ENCODE data around the gene CPA1. TPM values are rescaled to one million over a fixed set of nuclear protein-coding genes. Genes with fewer than 3 reads are reported as not detected.
"Not testable (repeated sequence)": the region's sequence is repeated elsewhere in the genome, so short reads cannot be mapped to it uniquely, and the experiment has no call there.

The CPA1 gene
- total RNA-seq, 1 experiment from 2014 or later = not detected

GRCh38 chr7:130372402-130373165, 7.7 kb upstream of the CPA1 start:
- Histone ChIP-seq H3K79me2 (ENCODE audit: low read length) (no peaks in the 10 kb centered on the region), H4K20me1 (ENCODE audit: insufficient read depth, low read depth, low read length) (no peaks in the 10 kb centered on the region), H3K36me3 (ENCODE audit: insufficient read depth, low read length) (no peaks in the 10 kb centered on the region), H3K9ac (ENCODE audit: low read length) (no peak overlapping the region), H3K9me3 (ENCODE audit: low read length) (no peaks in the 10 kb centered on the region), H3K27ac (ENCODE audit: low read length) (no peak overlapping the region), H3K4me2 (ENCODE audit: low read depth, low read length, poor library complexity, severe bottlenecking) (no peak overlapping the region), H3K4me3 (ENCODE audit: low read length) (no peak overlapping the region), H2AFZ (ENCODE audit: low read length) (no peak overlapping the region), H3K9me2 (replicated peaks; ENCODE audit: insufficient read depth, low read length) (no peaks in the 10 kb centered on the region), H3K27me3 (ENCODE audit: low read length) (no peaks in the 10 kb centered on the region), H3K4me1 (ENCODE audit: low read length) (no peaks in the 10 kb centered on the region)
- no peak for DNase-seq

- Histone ChIP-seq H4K20me1 (ENCODE audit: insufficient read depth, low read depth, low read length) (no peaks in the 10 kb centered on the region), H3K27ac (ENCODE audit: low read length) (no peak overlapping the region), H3K36me3 (ENCODE audit: insufficient read depth, low read length) (no peaks in the 10 kb centered on the region), H3K79me2 (ENCODE audit: low read length) (no peaks in the 10 kb centered on the region), H3K9ac (ENCODE audit: low read length) (no peak overlapping the region), H3K9me2 (replicated peaks; ENCODE audit: insufficient read depth, low read length) (no peaks in the 10 kb centered on the region), H3K4me1 (ENCODE audit: low read length) (no peaks in the 10 kb centered on the region), H3K4me2 (ENCODE audit: low read depth, low read length, poor library complexity, severe bottlenecking) (no peak overlapping the region), H2AFZ (ENCODE audit: low read length) (no peak overlapping the region), H3K27me3 (ENCODE audit: low read length) (no peaks in the 10 kb centered on the region), H3K4me3 (ENCODE audit: low read length) (no peak overlapping the region), H3K9me3 (ENCODE audit: low read length) (no peaks in the 10 kb centered on the region)
- no peak for DNase-seq
These were observed 5.8 kb upstream of the CPA1 start for GRCh38 chr7:130374507-130374906.

GRCh38 chr7:130376461-130376860, 3.8 kb upstream of the CPA1 start:
- H3K9ac ChIP-seq (ENCODE audit: low read length); H3K4me3 ChIP-seq (ENCODE audit: low read length); H3K79me2 ChIP-seq (ENCODE audit: low read length); DNase-seq; H4K20me1 ChIP-seq (ENCODE audit: insufficient read depth, low read depth, low read length); H3K4me1 ChIP-seq (ENCODE audit: low read length); H3K4me2 ChIP-seq (ENCODE audit: low read depth, low read length, poor library complexity, severe bottlenecking); H3K36me3 ChIP-seq (ENCODE audit: insufficient read depth, low read length); H3K9me2 ChIP-seq (replicated peaks; ENCODE audit: insufficient read depth, low read length); H3K9me3 ChIP-seq (ENCODE audit: low read length); H2AFZ ChIP-seq (ENCODE audit: low read length); H3K27me3 ChIP-seq (ENCODE audit: low read length); H3K27ac ChIP-seq (ENCODE audit: low read length): not testable (repeated sequence)

GRCh38 chr7:130377178-130377577, 3.1 kb upstream of the CPA1 start:
- DNase-seq = no peak
- Histone ChIP-seq H4K20me1 (ENCODE audit: insufficient read depth, low read depth, low read length) (no peaks in the 10 kb centered on the region), H3K27ac (ENCODE audit: low read length) (no peak overlapping the region), H3K9ac (ENCODE audit: low read length) (no peak overlapping the region), H3K4me2 (ENCODE audit: low read depth, low read length, poor library complexity, severe bottlenecking) (no peak overlapping the region), H3K9me3 (ENCODE audit: low read length) (no peaks in the 10 kb centered on the region), H3K27me3 (ENCODE audit: low read length) (no peaks in the 10 kb centered on the region), H3K79me2 (ENCODE audit: low read length) (no peaks in the 10 kb centered on the region), H3K9me2 (replicated peaks; ENCODE audit: insufficient read depth, low read length) (no peaks in the 10 kb centered on the region), H2AFZ (ENCODE audit: low read length) (no peak overlapping the region), H3K4me1 (ENCODE audit: low read length) (no peaks in the 10 kb centered on the region), H3K4me3 (ENCODE audit: low read length) (no peak overlapping the region), H3K36me3 (ENCODE audit: insufficient read depth, low read length) (no peaks in the 10 kb centered on the region)

GRCh38 chr7:130379019-130379418, 1.3 kb upstream of the CPA1 start:
- Histone ChIP-seq H3K79me2 (ENCODE audit: low read length) (no peaks in the 10 kb centered on the region), H3K9ac (ENCODE audit: low read length) (no peak overlapping the region), H3K4me1 (ENCODE audit: low read length) (no peaks in the 10 kb centered on the region), H3K4me3 (ENCODE audit: low read length) (no peak overlapping the region), H3K27me3 (ENCODE audit: low read length) (no peaks in the 10 kb centered on the region), H3K36me3 (ENCODE audit: insufficient read depth, low read length) (no peaks in the 10 kb centered on the region), H3K4me2 (ENCODE audit: low read depth, low read length, poor library complexity, severe bottlenecking) (no peak overlapping the region), H3K9me3 (ENCODE audit: low read length) (no peaks in the 10 kb centered on the region), H4K20me1 (ENCODE audit: insufficient read depth, low read depth, low read length) (no peaks in the 10 kb centered on the region), H3K27ac (ENCODE audit: low read length) (no peak overlapping the region), H3K9me2 (replicated peaks; ENCODE audit: insufficient read depth, low read length) (no peaks in the 10 kb centered on the region), H2AFZ (ENCODE audit: low read length) (no peak overlapping the region)
- no peak for DNase-seq

- Histone ChIP-seq H3K27ac (ENCODE audit: low read length) (no peak overlapping the region), H3K4me2 (ENCODE audit: low read depth, low read length, poor library complexity, severe bottlenecking) (no peak overlapping the region), H3K36me3 (ENCODE audit: insufficient read depth, low read length) (no peaks in the 10 kb centered on the region), H4K20me1 (ENCODE audit: insufficient read depth, low read depth, low read length) (no peaks in the 10 kb centered on the region), H2AFZ (ENCODE audit: low read length) (no peak overlapping the region), H3K9me2 (replicated peaks; ENCODE audit: insufficient read depth, low read length) (no peaks in the 10 kb centered on the region), H3K27me3 (ENCODE audit: low read length) (no peaks in the 10 kb centered on the region), H3K9me3 (ENCODE audit: low read length) (no peaks in the 10 kb centered on the region), H3K4me1 (ENCODE audit: low read length) (no peaks in the 10 kb centered on the region), H3K4me3 (ENCODE audit: low read length) (no peak overlapping the region), H3K9ac (ENCODE audit: low read length) (no peak overlapping the region), H3K79me2 (ENCODE audit: low read length) (no peaks in the 10 kb centered on the region)
- DNase-seq = no peak
These were observed 768 bp upstream of the CPA1 start for GRCh38 chr7:130379532-130379920.

GRCh38 chr7:130380861-130381455, 664 bp downstream of the CPA1 start:
- Histone ChIP-seq H3K4me2 (ENCODE audit: low read depth, low read length, poor library complexity, severe bottlenecking) (no peak overlapping the region), H3K27me3 (ENCODE audit: low read length) (no peaks in the 10 kb centered on the region), H3K79me2 (ENCODE audit: low read length) (no peaks in the 10 kb centered on the region), H4K20me1 (ENCODE audit: insufficient read depth, low read depth, low read length) (no peaks in the 10 kb centered on the region), H3K9me3 (ENCODE audit: low read length) (no peaks in the 10 kb centered on the region), H2AFZ (ENCODE audit: low read length) (no peak overlapping the region), H3K27ac (ENCODE audit: low read length) (no peak overlapping the region), H3K9me2 (replicated peaks; ENCODE audit: insufficient read depth, low read length) (no peaks in the 10 kb centered on the region), H3K4me3 (ENCODE audit: low read length) (no peak overlapping the region), H3K4me1 (ENCODE audit: low read length) (no peaks in the 10 kb centered on the region), H3K36me3 (ENCODE audit: insufficient read depth, low read length) (no peaks in the 10 kb centered on the region), H3K9ac (ENCODE audit: low read length) (no peak overlapping the region)
- no peak for DNase-seq

- DNase-seq = no peak
- Histone ChIP-seq H2AFZ (ENCODE audit: low read length) (no peak overlapping the region), H3K4me2 (ENCODE audit: low read depth, low read length, poor library complexity, severe bottlenecking) (no peak overlapping the region), H3K9me3 (ENCODE audit: low read length) (no peaks in the 10 kb centered on the region), H3K27me3 (ENCODE audit: low read length) (no peaks in the 10 kb centered on the region), H3K4me1 (ENCODE audit: low read length) (no peaks in the 10 kb centered on the region), H3K36me3 (ENCODE audit: insufficient read depth, low read length) (no peaks in the 10 kb centered on the region), H3K27ac (ENCODE audit: low read length) (no peak overlapping the region), H3K4me3 (ENCODE audit: low read length) (no peak overlapping the region), H3K79me2 (ENCODE audit: low read length) (no peaks in the 10 kb centered on the region), H4K20me1 (ENCODE audit: insufficient read depth, low read depth, low read length) (no peaks in the 10 kb centered on the region), H3K9ac (ENCODE audit: low read length) (no peak overlapping the region), H3K9me2 (replicated peaks; ENCODE audit: insufficient read depth, low read length) (no peaks in the 10 kb centered on the region)
These were observed 1.4 kb downstream of the CPA1 start for GRCh38 chr7:130381468-130382312.
